Measurements from ENCODE around the gene MRPS30.
"Not testable (repeated sequence)": the region's sequence is repeated elsewhere in the genome, so short reads cannot be mapped to it uniquely, and the experiment has no call there.

The MRPS30 gene

DNA sequence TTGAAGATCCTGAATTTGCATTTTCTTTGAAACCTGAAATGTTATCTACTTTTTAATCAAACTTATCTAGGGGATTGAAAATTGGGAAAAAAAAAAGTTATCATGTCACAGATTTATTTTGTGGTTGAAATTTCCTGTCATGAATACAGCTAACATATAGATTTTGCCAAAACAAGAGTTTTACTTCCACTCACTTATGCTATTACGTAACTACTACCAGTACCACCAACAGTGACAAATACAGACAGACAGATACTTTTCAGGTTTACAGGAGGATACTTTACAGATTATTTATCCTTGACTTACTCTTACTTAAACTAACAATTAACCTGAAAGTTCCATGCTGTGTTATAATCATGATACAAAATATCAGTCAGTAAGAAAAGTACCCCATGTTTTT, 6.8 kb upstream of the MRPS30 start:
- DNase-seq: no peak
- Mint-ChIP-seq H3K27me3 (no peaks in the 10 kb centered on the region), H3K27ac (no peak overlapping the region), H3K9me3 (no peaks in the 10 kb centered on the region), H3K4me1 (peaks cover 4% of the 10 kb centered on the region), H3K4me3 (no peak overlapping the region)
- no peak for ATAC-seq

DNA sequence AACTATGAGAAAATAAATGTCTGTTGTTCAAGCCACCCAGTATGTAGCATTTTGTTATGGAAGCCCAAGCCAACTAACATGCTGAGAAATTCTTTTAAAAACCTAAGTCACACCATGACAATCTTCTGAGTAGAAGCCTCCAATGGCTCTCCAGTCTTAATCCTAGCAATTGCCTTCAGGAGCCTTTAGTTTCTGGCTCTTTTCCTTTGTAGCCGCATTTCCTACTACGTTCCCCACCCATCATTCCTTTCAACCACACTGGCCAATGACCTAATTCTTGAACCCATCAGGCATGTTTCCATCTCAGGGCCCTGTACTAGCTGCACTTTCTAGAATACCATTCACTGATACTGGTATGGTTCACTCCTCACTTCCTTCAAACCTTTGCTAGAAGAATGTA, 2.1 kb upstream of the MRPS30 start:
- no peak for ATAC-seq
- no peak overlapping the region for H3K4me3 Mint-ChIP-seq
- no peaks in the 10 kb centered on the region for H3K9me3 Mint-ChIP-seq
- no peak for DNase-seq
- H3K4me1 Mint-ChIP-seq: peaks cover 24% of the 10 kb centered on the region
- H3K27ac Mint-ChIP-seq: no peak overlapping the region
- H3K27me3 Mint-ChIP-seq: no peaks in the 10 kb centered on the region

- Mint-ChIP-seq H3K27me3 (no peaks in the 10 kb centered on the region), H3K4me1 (peaks cover 24% of the 10 kb centered on the region), H3K9me3 (no peaks in the 10 kb centered on the region), H3K27ac (no peak overlapping the region), H3K4me3 (no peak overlapping the region)
- DNase-seq: no peak
- no peak for ATAC-seq
Measured at GRCh38 chr5:44807269-44807668, 1.5 kb upstream of the MRPS30 start.

- Mint-ChIP-seq H3K9me3 (no peaks in the 10 kb centered on the region), H3K27me3 (no peaks in the 10 kb centered on the region), H3K27ac (peak overlapping the region; percentile 97 to 98), H3K4me1 (peaks cover 32% of the 10 kb centered on the region), H3K4me3 (peak overlapping the region; percentile 94 to 97)
- peak; percentile 77 for ATAC-seq
- peak; percentile 40 to 63 for DNase-seq
Measured at GRCh38 chr5:44809215-44809955, 638 bp downstream of the MRPS30 start.

DNA sequence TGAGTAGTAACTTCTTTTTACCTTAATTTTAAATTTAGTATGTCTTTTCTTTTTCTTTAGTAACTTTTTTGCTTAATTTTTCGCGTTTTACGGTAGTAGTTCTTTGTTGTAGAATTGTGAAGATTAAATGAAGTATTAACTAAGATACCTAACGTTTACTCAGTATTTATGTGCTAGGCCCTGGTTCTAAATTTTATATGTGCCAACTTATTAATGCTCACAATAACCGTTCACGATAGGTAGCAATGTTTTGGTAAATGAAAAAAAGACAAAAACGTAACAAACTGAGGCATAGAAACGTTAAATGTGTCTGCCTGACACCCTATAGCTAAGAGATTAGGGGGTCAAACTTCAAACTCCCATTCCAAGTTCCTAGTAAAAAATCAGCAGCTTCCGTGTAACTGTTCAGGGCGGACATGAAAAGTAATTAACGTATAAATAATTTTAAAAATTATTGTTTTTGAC, 1.2 kb downstream of the MRPS30 start:
- Mint-ChIP-seq H3K9me3 (no peaks in the 10 kb centered on the region), H3K4me3 (peak overlapping the region; percentile 94 to 97), H3K27me3 (no peaks in the 10 kb centered on the region), H3K4me1 (peaks cover 32% of the 10 kb centered on the region), H3K27ac (peak overlapping the region; percentile 97 to 98)
- ATAC-seq (no peak), DNase-seq (no peak)

GRCh38 chr5:44814761-44815160, 6.0 kb downstream of the MRPS30 start:
- Mint-ChIP-seq H3K27me3 (no peaks in the 10 kb centered on the region), H3K9me3 (no peaks in the 10 kb centered on the region), H3K4me3 (no peak overlapping the region)

GRCh38 chr5:44821164-44821563, 12.4 kb downstream of the MRPS30 start:
- ATAC-seq (no peak), DNase-seq (no peak)
- H3K27ac Mint-ChIP-seq: no peak overlapping the region
- H3K27me3 Mint-ChIP-seq: no peaks in the 10 kb centered on the region
- no peak overlapping the region for H3K4me3 Mint-ChIP-seq
- H3K4me1 Mint-ChIP-seq: peaks cover 7% of the 10 kb centered on the region
- H3K9me3 Mint-ChIP-seq: no peaks in the 10 kb centered on the region

More at GRCh38 chr5:44814761-44815160, 6.0 kb downstream of the MRPS30 start:
- H3K27ac Mint-ChIP-seq: no peak overlapping the region
- DNase-seq (no peak), ATAC-seq (no peak)
- peaks cover 21% of the 10 kb centered on the region for H3K4me1 Mint-ChIP-seq

DNA sequence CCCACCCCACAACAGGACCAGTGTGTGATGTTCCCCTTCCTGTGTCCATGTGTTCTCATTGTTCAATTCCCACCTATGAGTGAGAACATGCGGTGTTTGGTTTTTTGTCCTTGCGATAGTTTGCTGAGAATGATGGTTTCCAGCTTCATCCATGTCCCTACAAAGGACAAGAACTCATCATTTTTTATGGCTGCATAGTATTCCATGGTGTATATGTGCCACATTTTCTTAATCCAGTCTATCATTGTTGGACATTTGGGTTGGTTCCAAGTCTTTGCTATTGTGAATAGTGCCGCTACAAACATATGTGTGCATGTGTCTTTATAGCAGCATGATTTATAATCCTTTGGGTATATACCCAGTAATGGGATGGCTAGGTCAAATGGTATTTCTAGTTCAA, 15.9 kb downstream of the MRPS30 start:
- not testable (repeated sequence) for H3K9me3 Mint-ChIP-seq, H3K27ac Mint-ChIP-seq, H3K4me3 Mint-ChIP-seq, DNase-seq, H3K27me3 Mint-ChIP-seq, H3K4me1 Mint-ChIP-seq, ATAC-seq

- no peak for DNase-seq
- Mint-ChIP-seq H3K27ac (no peak overlapping the region), H3K4me3 (no peak overlapping the region), H3K4me1 (no peaks in the 10 kb centered on the region), H3K9me3 (no peaks in the 10 kb centered on the region), H3K27me3 (no peaks in the 10 kb centered on the region)
- ATAC-seq: no peak
Measured at GRCh38 chr5:44827681-44828080, 18.9 kb downstream of the MRPS30 start.

GRCh38 chr5:44828719-44829118, 20.0 kb downstream of the MRPS30 start:
- ATAC-seq (no peak), DNase-seq (no peak)
- Mint-ChIP-seq H3K9me3 (no peaks in the 10 kb centered on the region), H3K27ac (no peak overlapping the region), H3K4me1 (no peaks in the 10 kb centered on the region), H3K27me3 (no peaks in the 10 kb centered on the region), H3K4me3 (no peak overlapping the region)

DNA sequence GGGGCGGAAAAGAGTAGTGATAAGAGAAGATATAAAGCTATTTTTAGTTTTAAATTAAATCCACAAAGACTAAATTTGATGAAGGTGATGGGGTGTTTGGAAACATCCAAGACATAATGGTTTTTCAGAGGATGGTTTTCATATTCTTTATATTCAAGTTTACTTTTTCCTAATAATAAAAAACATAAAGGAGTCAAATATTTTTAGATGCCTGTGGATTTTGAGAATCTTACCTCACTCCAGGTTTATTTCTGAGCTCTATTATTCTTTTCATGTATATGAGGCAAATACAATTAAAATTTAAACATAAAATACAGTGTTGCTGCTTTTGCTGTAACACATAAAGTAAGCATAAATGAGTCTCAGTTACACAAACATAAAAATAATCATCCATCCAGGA, 22.2 kb downstream of the MRPS30 start:
- ATAC-seq: no peak
- no peak overlapping the region for H3K4me3 Mint-ChIP-seq
- H3K27ac Mint-ChIP-seq: no peak overlapping the region
- no peaks in the 10 kb centered on the region for H3K9me3 Mint-ChIP-seq
- H3K27me3 Mint-ChIP-seq: no peaks in the 10 kb centered on the region
- H3K4me1 Mint-ChIP-seq: no peaks in the 10 kb centered on the region
- DNase-seq: no peak

DNA sequence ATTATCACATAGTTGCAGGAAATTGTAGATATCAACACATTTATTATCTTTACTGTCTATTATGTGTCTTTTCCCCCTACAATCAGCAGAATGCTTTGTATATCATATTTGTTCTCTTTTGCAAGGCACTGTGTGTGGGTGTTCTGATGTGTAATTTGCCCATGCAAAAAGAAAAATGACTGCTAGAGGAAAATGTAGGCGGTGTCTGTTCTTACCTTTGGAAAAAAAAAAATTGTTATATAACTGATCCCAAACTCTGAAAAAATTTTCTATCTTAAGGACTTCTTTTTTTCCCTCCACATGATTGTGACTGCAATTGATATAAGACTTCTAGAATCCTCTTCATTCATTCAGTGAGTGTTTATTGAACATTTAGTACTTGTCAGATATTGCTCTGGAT, 24.5 kb downstream of the MRPS30 start:
- H3K9me3 Mint-ChIP-seq: peaks cover 2 to 5% of the 10 kb centered on the region in 2 donors
- H3K4me1 Mint-ChIP-seq: no peaks in the 10 kb centered on the region
- ATAC-seq (no peak), DNase-seq (no peak)
- H3K27me3 Mint-ChIP-seq: no peaks in the 10 kb centered on the region
- H3K27ac Mint-ChIP-seq: no peak overlapping the region
- no peak overlapping the region for H3K4me3 Mint-ChIP-seq

DNA sequence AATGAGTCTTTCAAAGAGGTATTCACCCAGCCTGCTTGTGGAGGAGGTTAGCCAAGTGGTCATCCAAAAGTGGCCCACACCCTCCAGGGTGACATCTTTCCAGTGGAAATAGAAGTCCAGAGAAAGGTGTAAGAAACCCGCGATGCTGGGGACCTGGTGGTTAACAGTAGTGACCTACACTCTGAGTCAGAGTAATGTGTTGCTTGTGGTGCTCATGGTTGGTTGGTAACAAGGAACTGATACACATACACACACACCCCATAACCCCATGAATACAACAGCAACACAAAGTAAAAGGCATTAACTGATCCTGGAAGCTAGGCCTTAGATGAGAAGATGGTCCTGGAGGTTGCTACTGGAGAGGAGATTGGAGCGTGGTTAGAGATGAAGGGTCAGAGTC, 26.9 kb downstream of the MRPS30 start:
- DNase-seq: no peak

DNA sequence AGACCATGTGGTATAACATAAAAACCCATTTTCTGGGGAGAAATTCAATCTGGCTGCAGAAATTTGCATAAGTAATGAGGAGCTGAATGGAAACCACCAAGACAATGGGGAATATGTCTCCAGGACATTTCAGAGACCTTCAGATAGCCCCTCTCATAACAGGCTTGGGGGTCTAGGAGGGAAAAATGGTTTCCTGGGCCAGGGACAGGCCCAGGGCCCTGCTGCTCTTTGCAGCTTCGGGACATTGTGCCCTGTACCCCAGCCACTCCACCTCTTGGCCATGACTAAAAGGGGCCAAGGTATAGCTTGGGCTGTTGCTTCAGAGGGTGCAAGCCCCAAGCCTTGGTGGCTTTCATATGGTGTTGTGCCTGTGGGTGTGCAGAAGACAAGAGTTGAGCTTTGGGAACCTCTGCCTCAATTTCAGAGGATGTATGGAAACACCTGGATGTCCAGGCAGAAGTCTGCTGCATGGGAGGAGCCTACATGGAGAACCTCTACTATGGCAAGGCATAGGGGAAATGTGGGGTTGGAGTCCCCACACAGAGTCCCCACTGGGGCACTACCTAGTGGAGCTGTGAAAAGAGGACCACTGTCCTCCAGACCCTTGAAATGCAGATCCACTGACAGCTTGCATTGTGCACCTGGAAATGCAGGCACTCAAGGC, 30.4 kb downstream of the MRPS30 start:
- ATAC-seq (no peak), DNase-seq (no peak)
- H3K9me3 Mint-ChIP-seq: peaks cover 9 to 20% of the 10 kb centered on the region in 2 donors
- H3K4me1 Mint-ChIP-seq: no peaks in the 10 kb centered on the region
- no peaks in the 10 kb centered on the region for H3K27me3 Mint-ChIP-seq
- H3K4me3 Mint-ChIP-seq: no peak overlapping the region
- no peak overlapping the region for H3K27ac Mint-ChIP-seq

More for the DNA sequence above, 26.9 kb downstream of the MRPS30 start:
- H3K9me3 Mint-ChIP-seq: peaks cover 9 to 20% of the 10 kb centered on the region in 2 donors
- no peak overlapping the region for H3K4me3 Mint-ChIP-seq
- ATAC-seq: peak; percentile 60
- H3K4me1 Mint-ChIP-seq: no peaks in the 10 kb centered on the region
- no peak overlapping the region for H3K27ac Mint-ChIP-seq
- H3K27me3 Mint-ChIP-seq: no peaks in the 10 kb centered on the region

GRCh38 chr5:44842496-44843282, 33.9 kb downstream of the MRPS30 start:
- ATAC-seq (no peak), DNase-seq (no peak)
- Mint-ChIP-seq H3K9me3 (peaks cover 9 to 20% of the 10 kb centered on the region in 2 donors), H3K27ac (no peak overlapping the region), H3K4me1 (no peaks in the 10 kb centered on the region), H3K27me3 (no peaks in the 10 kb centered on the region), H3K4me3 (no peak overlapping the region)

GRCh38 chr5:44844744-44845143, 36.0 kb downstream of the MRPS30 start:
- ATAC-seq (no peak), DNase-seq (no peak)
- H3K4me3 Mint-ChIP-seq: no peak overlapping the region
- H3K4me1 Mint-ChIP-seq: no peaks in the 10 kb centered on the region
- H3K9me3 Mint-ChIP-seq: peaks cover 0 to 5% of the 10 kb centered on the region in 2 donors
- H3K27ac Mint-ChIP-seq: no peak overlapping the region
- H3K27me3 Mint-ChIP-seq: no peaks in the 10 kb centered on the region

All from stimulated activated naive CD8-positive, alpha-beta T cell treated with anti-CD3 and anti-CD28 coated beads, Interleukin-15, amount 100 ng/mL, for 72 hours (primary cell).